Heart left ventricle (tissue), 13 donors: ENCODE data around the gene C6orf47.

ENCODE experiments used
- CTCF ChIP-seq, 12 donors: fragments of 200-600 bp; sonication (generic) in 4 of 12; IDR thresholded peaks; one replicate each; pipeline versions ENCODE4 v1.5.0 to v1.8.0; 2018 to 2022; ENCODE audit warnings: antibody characterized with exemption in 12 of 12, mild to moderate bottlenecking in 5 of 12
- POLR2A ChIP-seq, 2 donors: fragments of 450-650 bp; IDR thresholded peaks; one replicate each; pipeline ENCODE4 v1.6.1; 2017; ENCODE audit warnings: antibody characterized with exemption in 2 of 2, mild to moderate bottlenecking in 2 of 2, moderate library complexity in 2 of 2
- donor health status: ischemic (EF 13 %, LVEDD 7.1; RV severe dilation, severe dysfunction).
- donor health status: DM: no; HTN: yes; CAD: no.
- donor health status: DM: no; HTN: no; CAD: no.
- donor health status: ischemic (EF 25% LVEDD 6.9; RV normal size, moderate dysfunction).
- donor health status: ischemic (EF 25% LVEDD 5.7; RV mildly dilated, moderate dysfunction).
- donor health status: ischemic (EF 35%, LVEDD 5.7; RV mildly dilated, moderate dysfunction).
- donor health status: nonischemic (EF 11% LVEDD 7.7; RV severe dilation, severe dysfunction).
- donor health status: DM: yes; HTN: yes; CAD: no.
- donor health status: PGD.
- donor health status: ischemic (EF 29% LVEDD 5.4; RV normal size, mild dysfunction).
- donor health status: nonischemic (EF 23%, LVEDD 6.1; RV moderate dilation, normal function).

DNA sequence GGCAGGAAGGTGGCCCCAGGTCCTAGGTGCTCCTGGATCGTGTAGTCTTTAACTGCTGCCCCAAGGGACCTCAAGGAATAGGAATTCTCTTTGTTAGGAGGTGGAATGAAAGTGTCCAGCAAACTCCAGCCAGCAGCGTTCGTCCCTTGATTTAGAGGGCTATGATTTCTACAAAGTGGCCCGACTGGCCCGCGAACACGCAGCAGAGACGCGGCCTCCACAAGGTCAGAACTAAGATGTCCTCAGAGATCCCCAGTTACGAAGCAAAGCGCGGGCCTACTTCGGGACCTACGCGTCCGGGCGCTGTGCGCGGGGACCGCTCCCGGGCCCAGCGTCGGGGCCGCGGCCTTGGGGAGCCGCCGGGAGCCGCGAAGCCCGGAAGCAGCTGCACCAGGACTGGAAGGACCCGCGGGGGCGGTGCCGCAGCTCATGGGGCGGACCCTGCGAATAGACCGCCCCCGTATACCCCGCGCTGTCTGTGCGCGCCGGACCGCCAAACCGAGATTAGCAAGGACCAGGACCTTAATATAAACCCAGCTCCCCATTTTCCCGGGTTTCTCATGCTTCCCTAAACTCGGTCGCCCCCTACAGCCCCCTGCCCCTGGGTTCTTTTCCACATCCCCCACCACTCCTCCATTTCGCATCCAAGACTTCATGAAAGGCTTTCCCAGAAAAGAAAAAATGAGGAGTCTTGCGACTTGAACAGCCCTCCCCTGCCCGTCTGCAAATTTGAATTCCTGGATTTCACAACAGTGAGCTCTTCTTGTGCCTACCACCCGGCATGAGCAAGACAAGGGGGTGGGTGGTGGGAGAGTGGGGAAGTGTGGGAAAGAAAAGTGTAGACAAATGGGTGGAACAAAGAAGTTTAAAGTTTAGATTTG is at the start of gene C6orf47:
- TF ChIP-seq CTCF (IDR thresholded peaks at IDR 0.05): no peak
- peak in 1 of 2 donors; percentile 90 for TF ChIP-seq POLR2A (IDR thresholded peaks at IDR 0.05)
